GM19395 (cell line): Measurements from ENCODE around the gene COPG1.
"Not testable (repeated sequence)": the region's sequence is repeated elsewhere in the genome, so short reads cannot be mapped to it uniquely, and the experiment has no call there.

ENCODE experiments used
- ATAC-seq: cut with Tn5 transposase; IDR thresholded peaks from one replicate; pipeline ENCODE4 v1.9.1; 2021; ENCODE audit warnings: mild to moderate bottlenecking, moderate library complexity; ENCODE audit not compliant: unreplicated experiment

Gene COPG1

GRCh38 chr3:129240436-129240835 is 9.0 kb upstream of the COPG1 start:
- no peak for ATAC-seq

GRCh38 chr3:129245141-129245540 is 4.3 kb upstream of the COPG1 start:
- ATAC-seq: no peak

GRCh38 chr3:129245641-129246306 is 3.6 kb upstream of the COPG1 start:
- peak; percentile 78 for ATAC-seq

GRCh38 chr3:129246636-129247035 is 2.8 kb upstream of the COPG1 start:
- no peak for ATAC-seq

- no peak for ATAC-seq
These were observed 973 bp upstream of the COPG1 start for GRCh38 chr3:129248286-129248979.

GRCh38 chr3:129252748-129253147 is 3.3 kb downstream of the COPG1 start:
- ATAC-seq: no peak

- ATAC-seq: no peak
These were observed 5.3 kb downstream of the COPG1 start for GRCh38 chr3:129254536-129255230.

- no peak for ATAC-seq
These were observed 6.9 kb downstream of the COPG1 start for GRCh38 chr3:129256270-129256669.

GRCh38 chr3:129257609-129258008 is 8.2 kb downstream of the COPG1 start:
- ATAC-seq: no peak

- ATAC-seq: no peak
These were observed 10.4 kb downstream of the COPG1 start for GRCh38 chr3:129259612-129260477.

GRCh38 chr3:129260606-129261005 is 11.2 kb downstream of the COPG1 start:
- no peak for ATAC-seq

- ATAC-seq: no peak
These were observed 12.5 kb downstream of the COPG1 start for GRCh38 chr3:129261894-129262293.

GRCh38 chr3:129263161-129263910 is 13.9 kb downstream of the COPG1 start:
- ATAC-seq: no peak

GRCh38 chr3:129264994-129265393 is 15.6 kb downstream of the COPG1 start:
- ATAC-seq: not testable (repeated sequence)

GRCh38 chr3:129266651-129267050 is 17.2 kb downstream of the COPG1 start:
- no peak for ATAC-seq

GRCh38 chr3:129268396-129268795 is 19.0 kb downstream of the COPG1 start:
- no peak for ATAC-seq

GRCh38 chr3:129271674-129272073 is 22.3 kb downstream of the COPG1 start:
- ATAC-seq: no peak

- ATAC-seq: peak; percentile 88
These were observed 27.0 kb downstream of the COPG1 start for GRCh38 chr3:129276385-129276784.

GRCh38 chr3:129277829-129278271 is 28.4 kb downstream of the COPG1 start:
- ATAC-seq: no peak

- peak; percentile 39 for ATAC-seq
These were observed 29.1 kb downstream of the COPG1 start, which contains the start of gene HMCES for GRCh38 chr3:129278439-129278965. HMCES (plus strand) TSS chr3:129278870; CDS start chr3:129279733, 863 bp downstream.
